ENCODE data around the gene LRP1.

The LRP1 gene

DNA sequence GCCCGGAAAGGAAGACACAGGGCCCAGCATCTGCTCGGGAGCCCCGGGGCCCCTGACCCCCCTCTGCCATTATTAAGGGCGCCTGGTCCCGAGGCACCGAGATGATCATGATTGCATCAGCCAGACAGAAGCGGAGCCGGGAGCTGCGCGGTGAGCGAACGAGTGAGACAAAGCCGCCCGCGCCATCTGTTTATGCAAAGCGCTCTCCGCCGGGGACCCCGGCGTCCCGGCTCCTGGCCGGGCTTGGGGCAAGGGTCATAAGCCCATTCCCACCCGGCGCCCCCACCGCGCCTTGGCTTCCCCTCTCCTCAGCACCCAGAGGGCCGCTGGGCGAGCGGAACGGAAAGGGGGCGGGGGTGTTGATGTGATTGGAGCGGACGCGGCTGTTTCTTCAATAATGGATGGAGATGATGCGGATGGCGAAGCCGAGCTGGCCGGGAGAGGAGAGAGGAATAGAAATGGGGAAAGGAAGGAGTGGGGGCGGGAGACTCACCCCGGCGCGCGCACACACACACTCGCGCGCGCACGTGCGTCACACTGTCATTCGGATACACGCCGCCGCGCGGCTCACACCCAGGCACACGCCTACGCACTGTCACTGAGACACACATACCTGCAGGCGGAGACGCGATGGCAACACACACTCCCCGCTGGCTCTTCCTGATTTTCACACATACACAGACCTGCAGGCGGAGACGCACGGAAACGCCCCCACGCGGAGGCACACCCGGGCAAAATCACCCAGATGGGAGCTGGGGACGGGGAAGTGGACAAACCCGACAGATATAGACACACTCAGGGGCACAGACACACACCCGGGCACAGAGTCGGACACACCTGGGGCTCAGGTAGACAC lies 112.0 kb downstream of the LRP1 start:
- DNase-seq: peak; percentile 94

DNA sequence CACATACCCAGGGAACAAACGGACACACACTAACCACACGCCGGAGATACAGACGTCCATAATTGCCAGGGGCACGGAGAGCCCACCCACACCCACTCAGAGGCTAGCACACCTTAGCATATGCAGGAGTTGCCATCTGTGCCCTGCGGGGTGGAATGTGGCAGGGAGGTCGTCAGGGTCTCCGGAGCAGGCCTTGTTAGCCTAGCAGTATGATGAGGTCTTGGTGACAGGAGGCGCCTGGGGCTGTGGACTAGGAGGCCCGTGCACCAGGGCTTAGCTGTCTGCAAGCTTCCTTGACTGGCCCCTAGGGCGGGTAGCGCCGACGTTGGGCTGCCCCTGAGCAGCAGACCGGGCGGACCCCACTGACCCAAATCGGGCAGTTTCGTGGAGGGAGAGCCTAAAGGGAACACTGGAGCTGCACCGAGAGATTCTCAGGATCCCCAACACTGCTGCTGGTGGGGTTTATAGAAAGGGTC lies 112.7 kb downstream of the LRP1 start:
- peak; percentile 81 for DNase-seq

DNA sequence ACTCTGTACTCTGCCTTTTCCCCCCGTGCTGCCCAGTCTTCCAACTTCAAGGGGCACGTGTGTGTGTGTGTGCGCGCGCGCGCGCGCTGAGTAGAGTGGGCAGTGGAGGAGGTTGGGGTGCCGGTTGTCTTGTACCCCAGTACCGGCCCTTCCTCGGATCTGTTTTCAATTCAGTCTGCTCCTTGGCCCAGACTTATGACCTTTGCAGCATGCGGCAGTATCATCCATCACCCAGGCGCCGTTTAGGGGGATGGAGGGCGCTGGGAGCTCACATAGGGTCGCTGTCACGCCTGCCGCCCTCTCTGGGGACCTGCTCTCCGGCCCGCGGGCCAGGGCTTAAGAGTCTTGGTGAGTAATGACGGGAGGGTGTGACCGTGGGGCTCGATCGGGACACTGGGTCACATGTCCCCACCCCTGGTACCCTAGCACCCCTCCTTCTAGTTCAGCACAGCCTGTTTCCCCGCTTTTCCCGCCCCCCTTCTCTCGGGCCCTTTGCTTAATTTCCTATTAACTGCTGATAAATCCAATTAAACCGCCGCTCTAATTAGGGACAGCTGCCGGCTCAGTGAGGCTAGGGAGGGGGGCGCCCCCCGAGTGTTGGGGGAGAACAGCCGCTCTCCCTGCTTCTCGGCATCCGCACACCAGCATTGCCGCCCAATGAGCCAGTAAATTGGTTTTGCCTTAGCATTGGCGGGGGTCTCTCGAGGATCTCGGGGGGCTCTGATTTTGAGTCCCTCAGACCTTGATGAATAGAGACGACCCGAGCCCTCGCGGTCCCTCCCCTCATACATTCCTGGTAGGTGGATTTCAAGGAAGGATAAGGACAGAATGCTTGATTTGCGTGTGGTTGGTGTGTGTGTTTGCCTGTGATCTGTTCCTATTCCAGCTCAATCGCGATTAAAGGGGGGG lies 113.4 kb downstream of the LRP1 start:
- peak; percentile 77 for DNase-seq

DNA sequence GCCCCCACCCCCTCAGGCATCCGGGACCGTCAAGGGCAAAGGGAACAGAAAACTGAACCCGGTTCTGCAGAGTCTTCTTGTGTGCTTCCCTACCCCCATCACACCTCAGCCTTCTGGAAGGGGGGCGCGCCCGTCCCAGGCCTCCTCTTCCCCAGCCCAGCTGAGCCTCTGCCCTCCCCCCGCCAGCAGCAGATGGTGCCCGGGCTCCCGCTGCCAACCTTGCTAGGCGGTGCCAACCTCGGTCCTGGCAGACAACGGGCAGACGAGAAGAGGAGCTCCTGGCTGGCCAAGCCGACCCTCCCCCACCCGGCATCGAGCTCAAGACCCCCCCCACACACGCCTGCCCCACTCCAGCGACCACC lies 114.0 kb downstream of the LRP1 start:
- peak; percentile 96 for DNase-seq

DNA sequence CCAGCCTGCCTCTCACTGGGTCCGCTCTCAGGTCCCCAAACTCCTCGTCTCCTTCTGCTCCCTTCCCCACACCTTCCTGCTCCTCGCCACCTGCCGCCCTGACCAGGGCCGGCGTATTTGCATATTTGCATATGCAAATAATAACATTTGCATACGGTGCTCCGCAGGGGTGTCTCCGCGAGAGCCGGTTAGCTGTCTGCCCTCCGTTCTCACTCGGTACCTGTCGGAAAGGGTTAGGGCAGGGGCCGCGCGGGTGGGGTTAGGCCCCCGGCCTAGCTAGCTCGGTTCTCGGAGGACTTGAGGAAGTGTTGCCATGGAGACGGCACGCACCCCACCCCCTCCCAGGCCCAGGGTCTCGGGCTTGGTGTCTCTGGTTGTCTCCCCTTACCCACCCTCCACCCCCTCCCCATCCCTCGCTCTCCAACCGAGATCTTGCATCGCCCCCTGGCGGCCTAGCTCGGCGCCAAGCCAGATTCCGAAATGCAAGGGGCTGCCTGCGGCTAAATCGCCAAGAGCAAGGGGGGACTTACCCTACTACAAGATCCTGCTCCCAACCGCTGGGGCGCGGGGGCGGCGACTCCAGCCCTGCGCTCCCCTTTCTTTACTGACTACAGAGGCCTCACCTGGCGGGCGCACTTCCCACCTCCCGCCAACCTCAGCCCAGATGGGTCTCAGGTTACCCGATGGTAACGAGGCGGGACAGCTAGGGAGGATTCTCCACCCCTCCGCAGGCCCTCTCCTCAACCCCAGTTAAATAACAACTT lies 114.6 kb downstream of the LRP1 start:
- DNase-seq: peak; percentile 99

DNA sequence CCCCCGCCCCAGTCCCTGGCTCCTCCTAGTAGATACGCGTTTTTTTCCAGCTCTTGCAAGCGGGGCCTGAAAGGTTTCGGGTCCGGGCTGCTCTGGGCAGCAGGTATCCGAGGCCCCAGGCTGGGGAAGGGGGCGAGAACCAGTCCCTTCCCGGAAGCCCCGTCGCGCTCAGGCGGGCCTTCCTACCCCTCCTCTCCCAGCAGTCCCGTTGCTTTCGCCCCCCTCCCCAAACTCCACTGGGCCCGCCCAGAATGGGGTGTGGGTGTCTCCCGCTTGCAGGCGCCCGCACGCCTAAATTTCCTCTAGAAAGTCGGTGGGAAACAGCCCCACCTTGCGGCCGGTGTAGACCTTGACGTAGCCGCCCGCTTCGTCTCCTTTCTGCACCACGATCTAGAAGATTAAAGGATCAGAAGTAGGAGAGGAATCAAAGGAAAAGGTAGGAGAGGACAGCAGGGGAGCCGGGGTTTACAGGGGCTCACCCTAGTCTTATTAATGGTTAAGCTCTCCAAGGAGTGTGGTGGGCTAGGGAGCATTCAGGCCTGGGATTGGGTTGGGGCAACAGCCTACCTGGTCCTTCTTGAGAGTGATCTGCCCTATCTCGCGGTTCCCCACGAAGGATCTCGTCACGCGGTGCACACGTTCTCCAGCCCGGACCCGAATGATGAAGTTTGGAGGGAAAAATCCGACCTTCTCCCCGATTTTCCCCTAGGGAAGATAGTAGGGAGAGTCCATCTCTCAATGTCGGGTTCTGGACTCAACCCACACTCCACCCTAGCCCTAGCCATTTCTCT lies 115.4 kb downstream of the LRP1 start:
- DNase-seq: peak; percentile 96

DNA sequence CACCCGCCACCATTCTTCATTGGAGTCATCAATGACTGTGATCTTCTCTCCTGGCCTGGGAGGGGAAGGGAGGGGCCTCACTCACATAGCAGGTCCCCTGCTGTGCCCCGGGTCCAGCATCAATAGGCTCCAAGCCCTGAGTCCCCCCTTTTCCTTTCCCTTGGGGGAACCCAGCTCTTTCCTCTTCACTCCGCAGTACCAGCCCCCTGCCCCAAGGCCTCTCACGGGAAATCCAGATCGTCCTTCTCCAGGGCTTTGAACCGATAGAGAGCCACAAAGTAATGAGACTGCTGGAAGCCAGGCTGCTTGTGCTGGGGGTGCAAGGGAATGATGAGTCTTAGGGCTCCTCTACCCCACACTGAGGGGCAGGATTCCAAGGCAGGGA lies 116.0 kb downstream of the LRP1 start:
- DNase-seq: peak; percentile 47

DNA sequence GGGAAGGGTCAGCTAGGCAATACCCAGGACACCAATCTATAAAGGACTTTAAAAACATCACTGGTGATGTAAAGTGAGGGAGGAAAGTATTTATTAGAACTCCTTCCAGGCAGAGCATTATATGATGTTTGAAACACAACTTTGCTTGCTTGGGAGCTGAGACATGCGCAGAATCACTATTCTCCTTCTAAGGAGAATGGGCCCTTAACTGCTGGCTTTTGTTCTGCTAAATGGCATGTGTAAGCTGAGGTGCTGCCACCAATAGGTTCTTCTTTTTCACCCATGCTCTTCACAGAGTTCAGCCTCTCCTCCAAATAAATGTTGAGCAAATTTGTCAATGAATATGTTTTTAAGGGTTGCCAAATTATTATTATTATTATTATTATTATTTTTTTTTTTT lies 118.8 kb downstream of the LRP1 start:
- no peak for DNase-seq

DNA sequence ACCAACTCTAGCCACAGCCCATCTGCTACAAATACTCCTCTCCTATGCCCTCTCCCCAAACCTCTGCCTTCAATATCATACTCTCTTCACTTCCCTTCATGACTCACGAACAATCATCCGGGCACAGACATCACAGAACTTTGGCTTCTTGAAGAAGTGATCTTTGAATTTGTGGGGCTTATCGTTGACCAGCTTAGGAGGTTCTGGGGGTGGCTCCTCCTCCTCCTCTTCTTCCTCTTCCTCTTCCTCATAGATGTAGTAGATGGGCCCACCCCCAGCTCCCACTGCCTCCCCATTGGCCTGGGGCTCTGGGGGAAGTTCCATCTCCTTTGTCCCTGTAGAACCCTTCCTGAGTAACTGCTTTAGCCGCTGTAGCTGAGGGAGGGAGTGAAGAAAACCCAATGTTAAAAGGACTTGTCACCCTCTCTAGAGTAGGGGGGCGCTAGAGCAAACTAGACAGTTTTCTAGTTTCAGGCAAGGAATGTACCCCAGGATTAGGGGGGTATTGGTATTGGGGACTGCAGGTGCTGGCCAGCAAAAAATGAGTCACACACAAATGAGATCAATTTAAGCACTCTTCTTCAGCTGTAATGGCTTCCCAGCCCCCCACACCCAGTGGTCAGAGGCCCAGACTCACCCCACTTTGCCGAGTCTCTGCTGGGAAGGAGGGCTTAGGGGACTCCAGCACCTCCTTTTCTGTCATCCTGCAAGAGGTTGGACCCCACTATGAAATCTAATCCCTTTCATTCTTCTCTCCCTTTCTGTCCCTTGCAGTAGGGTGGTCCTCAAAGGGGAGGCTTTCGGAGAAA lies 120.9 kb downstream of the LRP1 start:
- no peak for DNase-seq

DNA sequence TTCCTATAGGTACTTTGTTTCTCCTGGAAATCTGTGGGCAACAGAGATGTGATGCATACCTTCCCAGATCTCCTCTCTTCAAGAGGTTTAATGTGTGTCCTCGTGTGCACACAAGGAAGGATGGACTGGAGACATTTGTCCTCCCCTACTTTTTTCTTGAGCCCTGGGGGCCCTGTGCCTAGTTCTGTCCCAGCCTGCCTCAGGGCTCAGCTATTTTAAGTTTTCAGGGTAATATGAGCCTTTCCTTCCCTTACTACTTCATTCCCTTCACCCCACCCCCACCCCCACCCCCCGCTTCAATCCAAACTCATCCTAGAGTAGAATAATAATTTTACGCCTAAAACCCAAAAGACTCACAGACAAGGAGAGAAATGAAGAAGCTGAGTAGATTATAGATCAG lies 122.3 kb downstream of the LRP1 start:
- no peak for DNase-seq

DNA sequence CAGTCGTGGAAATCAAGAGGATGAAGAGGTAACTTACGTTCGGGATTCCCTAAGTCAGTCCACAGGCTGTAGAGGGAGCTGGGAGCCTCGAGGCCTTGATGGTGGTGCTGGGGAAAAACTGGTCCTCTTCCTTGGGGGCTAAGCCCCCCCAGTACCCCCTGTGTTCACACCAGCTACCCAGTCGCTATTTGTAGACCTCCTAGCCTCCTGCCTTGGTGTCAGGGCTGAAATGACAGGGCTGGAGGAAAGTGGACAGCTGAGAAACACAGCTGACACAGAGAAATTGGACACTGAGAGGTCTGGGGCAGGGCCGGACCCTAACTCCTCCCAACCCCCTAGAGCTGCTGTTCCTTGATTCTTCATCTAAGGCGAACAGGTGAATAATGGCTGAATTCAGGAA lies 122.7 kb downstream of the LRP1 start, which contains the start of gene STAC3:
Gene STAC3, minus strand, starts transcription at position 232 of the 400 bp plus-strand sequence. CDS start 1,551 bp downstream, outside the sequence.
- DNase-seq: no peak

DNA sequence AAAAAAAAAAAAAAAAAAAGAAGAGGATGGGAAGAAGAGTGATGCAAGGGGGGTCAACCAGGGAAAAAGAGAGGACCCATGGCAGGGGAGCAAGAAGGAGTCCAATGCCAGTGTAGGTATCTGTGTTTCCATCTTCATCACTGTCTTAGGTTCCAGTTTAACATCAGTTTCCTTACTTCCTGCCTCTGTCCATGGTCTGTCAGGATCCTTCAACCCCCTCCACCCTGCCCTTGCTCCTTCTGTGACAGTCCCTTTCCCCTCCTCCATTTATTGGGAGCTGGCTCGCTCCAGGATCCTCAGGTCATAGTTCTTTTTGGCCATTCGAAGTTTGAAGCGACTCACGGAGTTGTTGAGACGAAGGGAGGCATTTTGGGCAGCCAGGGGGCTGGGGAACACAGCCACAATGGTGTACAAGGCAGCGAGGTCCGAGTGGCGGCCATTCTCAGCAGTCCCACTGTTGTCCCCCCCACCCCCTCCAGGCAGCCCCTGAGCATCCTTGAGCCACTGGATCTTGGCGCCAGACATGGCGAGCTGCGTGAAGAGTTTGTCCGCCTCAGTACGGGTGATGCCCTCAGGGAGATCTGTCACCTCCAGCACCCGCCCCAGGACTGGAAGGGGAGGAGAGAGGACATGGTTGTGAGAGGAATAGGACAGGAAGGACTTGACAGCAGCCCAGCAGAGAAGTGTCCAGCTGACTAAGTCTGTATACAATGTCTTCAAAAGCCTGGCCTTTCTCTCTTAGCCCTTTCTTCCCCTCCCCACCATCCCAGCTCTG lies 126.4 kb downstream of the LRP1 start:
- DNase-seq: no peak

DNA sequence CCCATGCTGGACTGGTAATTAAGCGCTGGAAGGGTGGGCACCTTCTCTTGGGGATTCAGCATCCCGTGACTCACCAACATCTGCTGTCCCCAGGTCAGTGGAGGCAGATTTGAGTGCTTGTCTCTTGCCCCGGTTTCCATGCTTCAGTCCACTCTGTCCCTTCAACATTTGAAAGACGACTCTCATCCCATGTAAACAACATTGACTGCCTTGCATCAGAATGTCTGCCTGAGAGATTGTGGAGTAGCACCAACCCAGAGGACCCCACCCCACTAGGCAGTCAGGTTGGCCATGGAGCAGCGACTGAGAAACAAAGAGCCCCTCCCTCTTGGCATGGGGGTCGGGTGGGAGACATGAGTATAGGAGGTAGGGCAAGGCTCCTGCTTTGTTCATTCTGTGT lies 127.6 kb downstream of the LRP1 start:
- no peak for DNase-seq

DNA sequence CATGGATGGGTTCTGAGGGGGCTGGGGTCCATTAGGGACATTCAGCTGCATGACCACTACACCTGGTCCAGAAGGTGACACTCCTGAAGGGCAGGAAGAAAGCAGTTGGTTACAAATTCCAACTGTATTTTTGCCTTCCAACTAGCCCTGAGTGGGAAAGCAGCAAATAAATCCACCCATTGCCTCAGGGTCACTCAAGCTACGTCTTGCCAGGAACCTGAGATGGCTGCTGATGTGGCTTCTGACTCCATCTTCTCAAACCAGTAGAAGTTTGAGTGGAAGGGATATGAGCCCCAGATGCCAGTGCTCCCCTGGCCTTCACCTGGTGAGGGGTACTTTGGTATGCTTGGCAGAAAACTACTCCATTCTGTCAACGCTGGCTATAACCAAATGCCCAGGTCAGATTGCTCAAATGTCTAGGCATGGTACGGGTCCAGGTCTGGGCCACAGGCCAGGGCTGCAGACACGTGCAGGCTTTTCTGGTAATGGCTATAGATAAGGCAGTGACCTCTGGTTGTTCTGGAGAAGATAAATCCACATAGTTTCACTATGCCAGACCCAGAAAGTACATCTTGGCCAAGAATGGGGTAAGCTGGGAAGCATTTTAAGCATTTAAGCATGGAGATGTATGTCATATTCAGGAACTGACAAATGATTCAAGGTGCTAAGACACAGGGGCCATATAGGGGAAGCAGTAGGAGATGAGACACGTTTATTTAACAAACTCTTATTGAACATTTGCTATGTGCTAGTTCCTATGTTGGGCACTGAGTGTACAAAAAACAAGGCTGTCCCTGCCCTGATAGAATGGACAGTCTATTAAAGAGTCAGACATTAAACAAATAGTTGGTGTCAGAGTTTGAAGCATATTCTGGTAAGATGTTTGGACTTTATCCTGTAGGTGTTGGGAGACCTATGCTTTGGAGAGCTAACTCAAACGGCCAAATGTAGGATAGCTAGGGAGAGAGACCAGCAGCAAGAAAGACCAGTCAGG lies 131.0 kb downstream of the LRP1 start:
- no peak for DNase-seq

DNA sequence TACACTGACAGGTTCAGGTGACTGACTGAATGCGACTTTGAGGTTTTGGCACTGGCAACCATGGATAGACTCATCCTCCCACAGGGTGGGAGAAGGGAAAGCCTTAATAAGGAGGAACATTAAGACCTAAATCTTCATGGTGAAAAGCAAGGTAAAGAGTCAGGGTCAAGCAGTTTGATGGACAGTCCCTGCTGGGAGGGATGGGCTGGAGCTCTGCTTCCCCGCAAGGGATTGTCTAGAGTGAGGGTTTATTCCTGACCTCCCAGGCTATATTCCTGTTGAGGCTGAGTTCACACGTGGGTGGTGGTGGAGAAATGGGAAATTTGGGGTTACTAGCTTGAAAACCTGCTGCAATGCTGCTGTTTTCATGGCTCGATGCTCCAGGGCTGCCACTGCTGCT lies 132.1 kb downstream of the LRP1 start:
- DNase-seq: no peak

DNA sequence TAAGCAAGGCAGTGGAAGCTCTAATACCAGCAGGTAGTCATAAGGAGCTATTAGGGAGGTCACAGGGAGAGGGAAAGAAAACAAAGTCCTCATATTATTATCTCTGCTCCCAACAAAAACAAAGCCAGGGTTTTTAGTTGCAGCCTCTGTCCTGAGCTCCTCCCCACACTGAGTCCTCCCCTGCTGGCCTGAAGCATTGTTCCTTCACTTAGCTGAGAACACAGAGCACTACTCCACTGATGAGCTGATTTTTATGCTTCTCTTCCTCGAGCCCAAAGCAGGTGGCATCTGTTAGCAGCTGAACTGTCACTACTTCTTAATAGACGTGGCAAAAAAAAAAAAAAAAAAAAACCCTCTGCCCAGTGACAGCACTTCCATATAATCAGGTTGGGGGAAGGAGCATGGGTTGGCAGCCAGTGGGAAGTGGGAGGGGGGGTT lies 133.2 kb downstream of the LRP1 start:
- peak; percentile 94 for DNase-seq

DNA sequence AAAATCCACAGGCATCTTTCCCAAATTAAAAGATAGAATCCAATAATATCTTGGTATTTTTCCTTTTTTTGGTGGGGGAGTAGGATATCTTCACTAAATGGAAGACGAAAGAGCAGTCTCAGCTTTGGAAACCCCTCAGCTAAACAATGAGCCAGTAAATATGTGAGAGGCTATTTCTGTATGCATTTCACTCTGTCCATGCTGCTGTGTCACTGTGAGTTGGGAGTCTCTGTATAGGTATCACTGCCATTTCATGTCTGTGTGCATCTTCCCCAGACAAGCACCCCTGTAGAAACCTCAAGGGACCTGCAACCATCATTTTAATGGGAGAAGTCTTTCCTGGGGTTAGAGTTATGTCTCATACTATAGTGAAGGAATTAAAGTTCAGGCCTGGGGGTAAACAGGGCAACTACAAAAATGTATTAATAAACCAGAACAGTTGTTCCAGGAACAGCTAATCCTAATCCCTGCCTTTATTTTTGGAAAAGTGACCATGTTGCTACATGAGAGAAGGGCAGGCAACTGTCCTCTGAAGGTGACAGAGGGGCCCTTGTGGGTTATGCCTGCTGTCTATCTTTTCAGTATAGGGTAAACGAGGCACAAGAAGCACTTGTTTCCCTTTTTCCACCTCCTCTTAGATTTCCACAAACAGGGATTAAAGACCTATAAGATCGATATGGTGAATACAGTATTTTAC lies 134.0 kb downstream of the LRP1 start:
- peak; percentile 35 for DNase-seq

Data from NCI-H69 (cell line).